Measurements from ENCODE around the gene TP53TG5.
"Not testable (repeated sequence)": the region's sequence is repeated elsewhere in the genome, so short reads cannot be mapped to it uniquely, and the experiment has no call there.

Gene TP53TG5

DNA sequence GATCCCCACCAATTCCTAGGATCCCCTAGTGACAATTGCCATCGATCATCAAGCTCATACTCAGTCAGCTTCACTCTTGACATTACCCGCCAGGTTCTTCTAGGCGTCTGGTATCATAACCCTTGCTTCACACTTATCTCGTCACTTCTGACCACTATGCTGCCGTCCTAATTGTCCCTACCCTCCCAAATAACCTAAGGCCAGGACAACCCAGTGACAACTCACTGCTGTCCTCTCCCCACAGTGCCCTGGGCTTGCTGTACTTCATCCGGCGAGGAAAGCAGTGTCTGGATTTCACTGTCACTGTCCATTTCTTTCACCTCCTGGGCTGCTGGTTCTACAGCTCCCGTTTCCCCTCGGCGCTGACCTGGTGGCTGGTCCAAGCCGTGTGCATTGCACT lies 11.5 kb downstream of the TP53TG5 start:
- no peak for DNase-seq (ENCODE audit: low read depth in 3 of 3)

DNA sequence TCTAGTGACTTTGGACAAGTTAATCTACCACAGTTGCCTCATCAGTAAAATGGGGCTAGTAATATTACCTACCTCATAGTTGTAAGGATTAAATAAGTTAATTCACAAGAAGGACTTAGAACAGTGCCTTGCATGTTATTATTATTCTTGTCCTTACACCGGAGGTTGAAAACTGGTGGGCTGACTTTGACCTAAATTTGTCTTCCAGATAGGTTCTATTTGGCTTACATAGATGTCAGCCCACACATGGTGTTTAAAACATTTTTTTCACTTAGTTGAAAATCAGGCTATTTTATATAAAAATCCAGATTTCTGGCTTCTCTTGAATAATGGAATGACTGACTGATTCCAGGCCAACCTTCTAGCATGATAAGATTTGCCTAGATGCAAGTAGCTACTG lies 11.9 kb downstream of the TP53TG5 start:
- DNase-seq (ENCODE audit: low read depth in 3 of 3), result no peak

DNA sequence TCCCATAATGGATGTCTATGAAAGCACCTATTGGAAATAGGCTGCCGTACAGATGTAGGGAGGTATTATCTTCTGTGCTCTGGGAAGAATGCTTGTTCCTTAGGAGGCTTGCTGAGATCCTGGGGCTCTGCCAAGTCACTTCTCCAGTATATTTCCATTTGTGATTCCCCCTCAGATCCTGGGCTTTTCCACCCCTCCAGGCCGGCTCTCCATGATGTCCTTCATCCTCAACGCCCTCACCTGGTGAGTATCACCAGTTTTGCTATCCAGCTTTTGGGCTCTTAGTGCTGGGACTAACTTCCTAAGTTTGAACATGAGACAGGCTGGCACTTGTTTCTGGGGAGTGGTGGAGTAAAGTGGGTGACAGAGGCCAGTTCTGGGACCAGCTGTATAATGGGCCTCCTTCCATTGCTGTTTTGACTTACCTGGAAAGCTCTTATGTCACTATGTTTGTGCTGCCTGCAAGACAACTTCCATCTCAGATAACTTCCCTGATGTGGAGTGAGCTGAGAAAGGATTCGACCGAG lies 12.6 kb downstream of the TP53TG5 start:
- no peak for DNase-seq (ENCODE audit: low read depth in 3 of 3)

DNA sequence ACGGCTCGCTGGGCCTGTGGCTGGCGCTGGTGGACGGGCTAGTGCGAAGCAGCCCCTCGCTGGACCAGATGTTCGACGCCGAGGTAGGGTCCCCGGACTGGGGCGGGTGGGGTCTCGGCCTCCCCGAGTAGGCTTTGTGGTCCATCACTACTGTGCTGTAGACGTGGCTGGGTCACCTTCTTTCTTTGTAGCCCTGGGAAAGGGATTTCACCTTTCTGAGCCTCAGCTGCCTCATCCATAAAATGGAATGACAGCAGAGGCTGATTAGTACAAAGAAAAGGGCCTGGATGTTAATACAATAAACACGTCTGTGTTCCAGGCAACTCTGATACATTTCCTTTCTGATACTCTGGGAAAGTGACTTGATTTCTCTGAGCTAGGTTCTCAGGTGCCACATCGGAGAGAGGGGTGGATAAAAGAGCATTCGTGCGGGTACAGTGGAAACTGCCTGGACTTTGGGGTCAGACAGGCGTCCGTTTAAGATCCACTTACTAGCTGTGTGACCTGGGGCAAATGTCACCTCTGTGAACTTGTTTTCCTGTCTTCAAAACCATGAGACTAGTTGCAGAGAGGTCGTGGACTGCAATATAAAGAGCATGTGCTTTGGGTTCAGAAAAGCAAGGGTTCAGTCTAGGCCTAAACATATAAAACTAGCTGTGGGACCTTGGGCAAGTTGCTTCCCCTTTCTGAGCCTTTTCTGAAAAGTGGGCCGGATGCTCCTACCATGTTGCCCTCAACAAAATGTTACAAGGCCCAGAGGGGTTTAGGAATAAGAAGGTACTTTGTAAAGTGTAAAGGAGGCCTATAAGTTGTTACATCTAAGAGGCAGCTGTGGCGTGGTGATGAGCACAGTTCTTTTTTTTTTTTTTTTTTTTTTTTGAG lies 14.3 kb downstream of the TP53TG5 start:
- no peak for DNase-seq (ENCODE audit: low read depth in 3 of 3)

DNA sequence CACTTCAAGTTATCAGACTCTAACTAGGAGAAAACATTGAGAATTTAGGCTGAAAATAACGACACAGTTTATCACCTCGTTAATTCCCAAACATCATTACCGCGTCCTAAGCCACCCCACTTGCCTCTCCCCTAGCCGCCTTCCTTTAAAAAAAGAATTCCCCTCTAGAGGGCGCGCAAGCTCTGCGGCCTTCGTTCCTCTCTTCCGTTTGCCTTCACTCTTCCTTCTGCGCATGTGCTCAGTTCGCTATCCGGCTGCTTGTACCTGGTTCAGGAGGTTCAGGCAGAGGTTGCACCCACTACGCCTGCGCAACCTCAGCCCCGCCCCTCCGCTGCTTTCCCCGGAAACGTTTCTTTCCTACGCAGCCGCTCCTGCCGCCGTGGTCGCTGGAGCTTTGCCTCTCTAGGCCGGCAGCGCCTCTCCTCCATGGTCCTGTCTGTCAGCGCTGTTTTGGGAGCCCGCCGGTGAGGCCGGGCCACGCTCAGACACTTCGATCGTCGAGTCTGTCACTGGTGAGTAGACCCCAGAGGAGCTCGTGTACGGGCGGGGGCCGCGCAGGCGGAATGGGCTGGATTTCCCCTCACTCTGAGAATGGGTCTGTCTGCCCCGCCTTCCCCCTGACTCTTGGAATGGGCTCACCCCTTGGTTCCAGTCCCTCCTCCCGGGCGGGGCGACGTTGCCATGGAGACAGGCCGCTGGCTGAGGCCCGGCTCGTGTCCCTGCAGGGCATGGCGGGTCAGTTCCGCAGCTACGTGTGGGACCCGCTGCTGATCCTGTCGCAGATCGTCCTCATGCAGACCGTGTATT lies 15.1 kb downstream of the TP53TG5 start, which contains the start of gene SYS1:
Gene SYS1, plus strand, starts transcription at position 353 of the 807 bp plus-strand sequence. Its CDS starts 376 bp downstream, at position 729.
- peak; percentile 96 to 99 (median 98) for DNase-seq (ENCODE audit: low read depth in 3 of 3)

DNA sequence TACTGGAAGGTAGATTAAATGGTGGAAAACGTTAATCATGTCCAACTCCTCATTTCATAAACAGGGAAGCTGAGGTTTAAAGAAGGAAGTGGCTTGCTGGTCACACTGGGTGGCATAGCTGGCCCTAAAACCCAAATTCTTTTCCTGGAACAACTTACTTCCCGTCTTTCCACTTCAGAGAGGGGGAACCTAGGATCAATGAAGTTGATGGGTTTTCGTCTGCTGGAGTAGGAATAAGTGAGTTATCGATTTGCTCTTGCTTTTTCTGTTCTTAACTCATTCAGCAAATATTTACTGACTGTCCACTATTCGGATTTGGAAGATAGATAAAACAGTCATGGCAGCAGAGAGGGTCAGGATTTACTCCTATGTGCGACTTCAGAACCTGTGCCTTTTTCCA lies 16.3 kb downstream of the TP53TG5 start:
- DNase-seq (ENCODE audit: low read depth in 3 of 3), result no peak

DNA sequence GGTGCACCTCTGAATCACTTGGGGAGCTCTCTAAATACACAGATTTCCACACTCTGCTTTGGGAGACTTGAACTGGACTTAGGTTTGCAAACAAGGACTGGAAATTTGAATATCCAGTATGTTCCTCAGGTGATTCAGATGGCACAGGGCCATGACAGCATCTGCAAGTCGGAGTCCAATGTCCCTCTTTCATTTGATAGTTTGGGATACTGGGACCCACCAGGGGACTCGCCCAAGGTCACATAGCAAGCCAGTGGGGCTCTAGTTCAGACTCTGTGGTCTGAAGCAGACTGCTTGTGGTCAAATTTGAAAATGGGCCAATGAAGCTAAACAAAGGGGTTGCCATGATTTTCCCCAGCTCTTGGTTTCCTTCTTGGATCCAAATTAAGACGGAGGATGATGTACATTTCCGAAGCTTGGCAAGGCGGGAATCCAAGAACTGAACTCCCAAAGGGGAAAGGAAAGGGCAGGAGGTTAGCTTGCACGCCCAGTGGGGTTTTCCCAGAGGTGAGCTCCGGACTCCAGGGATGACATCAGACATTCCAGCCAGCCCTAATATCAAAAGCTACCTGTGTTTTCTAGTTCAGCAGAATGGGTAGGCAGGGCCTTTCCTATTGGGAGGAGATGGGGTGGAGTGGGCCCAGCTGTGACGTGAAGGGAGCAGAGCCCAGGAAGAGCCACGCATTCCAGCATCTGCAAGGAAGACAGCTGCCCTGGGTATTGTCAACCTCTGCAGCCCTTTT lies 18.5 kb downstream of the TP53TG5 start:
- no peak for DNase-seq (ENCODE audit: low read depth in 3 of 3)

DNA sequence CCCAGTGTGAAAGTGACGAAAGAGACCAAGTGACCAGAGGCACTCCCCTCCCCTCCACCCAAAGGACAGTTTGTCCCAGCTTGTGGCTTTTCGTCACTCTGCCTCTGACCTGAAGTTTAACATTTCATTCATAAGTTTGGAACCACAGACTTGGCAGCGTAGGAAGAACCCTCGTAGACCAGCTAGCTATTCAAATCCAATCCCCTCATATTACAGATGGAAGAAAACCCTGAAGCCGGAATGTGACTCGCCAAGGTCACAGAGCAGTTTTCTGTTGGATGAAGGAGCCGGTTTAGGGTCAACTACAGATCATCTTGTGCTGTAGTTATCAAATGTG lies 19.1 kb downstream of the TP53TG5 start:
- no peak for DNase-seq (ENCODE audit: low read depth in 3 of 3)

DNA sequence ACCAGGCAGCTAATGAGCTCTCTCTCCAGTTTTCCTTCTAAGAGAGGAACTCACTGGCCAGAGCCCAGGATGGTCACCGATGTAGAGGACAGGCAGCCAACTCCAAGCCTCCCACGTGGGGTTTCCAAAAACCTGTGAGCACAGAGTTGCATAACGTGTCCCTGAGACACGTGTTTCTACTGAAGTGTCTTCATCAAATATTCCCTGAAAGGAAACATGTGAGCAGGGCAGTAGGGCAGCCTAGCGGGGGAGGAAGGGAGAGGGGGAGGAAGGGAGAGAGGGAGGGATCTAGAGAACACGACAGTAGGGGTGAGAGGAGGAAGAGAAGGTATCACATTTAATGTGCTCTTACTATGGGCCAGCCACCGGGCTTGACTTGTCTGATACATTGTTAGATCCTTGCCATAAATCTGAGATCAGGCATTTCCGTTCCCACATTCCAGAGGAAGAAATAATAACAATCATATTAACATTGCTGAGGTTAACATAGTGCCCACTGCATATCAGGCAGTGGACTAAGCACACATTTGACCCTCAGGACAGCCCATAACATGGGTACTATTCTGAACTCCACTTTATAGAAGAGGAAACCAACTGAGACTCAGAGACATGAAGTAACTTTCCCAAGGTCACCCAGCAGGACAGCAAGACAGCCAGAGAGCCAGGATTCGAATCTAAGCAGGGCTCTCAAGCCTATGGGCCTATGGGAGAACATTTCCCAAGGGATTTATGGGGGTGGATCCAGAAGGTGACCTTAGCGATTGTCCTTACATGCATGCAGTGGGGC lies 19.6 kb downstream of the TP53TG5 start:
- DNase-seq (ENCODE audit: low read depth in 3 of 3), result no peak

DNA sequence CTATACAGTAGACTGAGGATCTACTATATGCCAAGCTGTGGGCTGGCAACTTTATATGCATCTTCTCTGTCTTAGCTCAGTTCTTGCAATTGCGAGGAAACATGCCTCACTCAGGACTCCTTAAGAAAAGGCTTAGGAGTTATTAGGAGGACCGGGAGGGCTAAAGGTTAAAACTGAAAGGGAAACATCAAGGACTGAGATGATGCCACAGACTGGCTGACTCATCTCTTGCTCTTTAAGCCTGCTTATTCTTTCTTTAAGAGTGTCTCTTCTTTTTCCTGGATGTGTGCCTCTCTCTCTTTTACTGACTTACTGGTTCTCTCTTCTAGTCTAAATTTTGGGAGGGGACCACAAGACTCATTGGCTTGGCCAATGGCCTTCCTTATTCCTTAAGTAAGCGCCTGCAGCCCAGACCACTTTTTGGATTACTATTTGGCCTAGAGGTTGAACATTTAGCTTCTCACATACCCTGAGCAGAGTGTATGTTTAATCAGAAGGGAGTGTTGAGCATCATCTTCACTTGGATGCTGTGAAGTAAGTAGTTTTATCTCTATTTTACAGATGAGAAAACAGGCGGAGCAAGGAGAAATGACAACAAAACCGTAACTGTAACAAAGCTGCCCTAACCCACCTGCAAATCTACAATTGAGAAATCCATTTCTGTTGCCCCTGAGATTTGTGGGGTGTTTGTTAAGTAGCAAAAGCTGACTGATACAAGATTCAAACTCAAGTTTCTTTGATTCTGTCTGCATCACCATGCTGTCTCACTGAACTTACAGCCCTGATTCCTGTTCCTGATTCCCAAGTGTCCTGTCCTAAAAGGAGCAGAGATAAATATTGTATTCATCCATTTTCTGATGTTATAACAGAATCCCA lies 22.7 kb downstream of the TP53TG5 start:
- no peak for DNase-seq (ENCODE audit: low read depth in 3 of 3)

DNA sequence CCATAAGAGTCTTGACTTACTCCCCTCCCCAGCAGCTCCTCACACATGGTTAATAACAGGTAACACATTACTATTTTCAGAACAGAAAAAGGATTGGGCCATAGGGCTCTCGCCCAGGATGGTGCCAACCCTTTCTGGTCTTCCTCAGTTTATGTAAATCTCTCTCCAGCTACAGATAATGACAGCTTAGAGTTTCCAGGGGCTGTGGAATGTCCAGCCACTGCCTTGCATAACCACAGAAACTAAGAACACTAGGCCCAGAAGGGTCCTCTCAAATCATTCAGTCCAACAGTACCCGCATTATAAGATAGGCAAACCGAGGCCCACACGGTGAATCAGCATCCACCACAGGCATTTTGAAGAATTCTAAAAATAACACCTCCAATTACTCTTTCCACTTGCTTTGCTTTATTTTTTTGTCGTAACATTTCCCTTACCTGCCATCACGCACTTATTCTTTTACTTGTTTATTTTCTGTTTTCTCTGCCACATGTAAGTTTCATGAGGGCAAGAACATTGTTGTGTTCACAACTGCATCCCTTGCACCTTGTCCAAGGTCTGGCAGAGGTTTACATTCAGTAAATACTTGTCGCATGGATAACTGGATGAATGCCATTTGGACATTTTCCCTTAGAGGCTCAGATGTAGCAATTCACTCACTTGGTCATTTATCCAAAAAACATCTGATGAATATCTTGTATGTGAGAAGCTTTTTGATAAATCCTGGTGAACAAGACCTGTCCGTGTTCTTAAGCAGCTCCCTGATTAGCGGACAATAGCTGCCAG lies 23.5 kb downstream of the TP53TG5 start:
- no peak for DNase-seq (ENCODE audit: low read depth in 3 of 3)

DNA sequence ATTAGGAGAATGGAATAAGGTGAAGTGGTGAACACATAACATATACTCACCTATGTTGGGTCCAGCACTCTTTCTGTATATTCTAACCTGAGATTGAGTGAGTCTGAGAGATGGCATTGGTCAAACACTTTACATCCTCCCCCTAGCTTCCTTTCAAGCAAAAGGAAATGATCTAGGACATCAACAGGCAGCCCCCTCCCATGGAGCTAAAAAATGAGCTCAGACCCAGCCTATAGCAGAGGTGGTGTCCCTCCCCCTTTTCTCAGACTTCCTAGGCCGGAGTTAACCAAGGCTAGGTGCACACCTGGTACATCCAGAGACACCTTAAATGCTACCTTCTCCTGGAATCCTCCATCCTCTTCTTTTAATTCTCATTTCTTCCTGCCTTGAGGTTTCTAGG lies 24.4 kb downstream of the TP53TG5 start:
- no peak for DNase-seq (ENCODE audit: low read depth in 3 of 3)

DNA sequence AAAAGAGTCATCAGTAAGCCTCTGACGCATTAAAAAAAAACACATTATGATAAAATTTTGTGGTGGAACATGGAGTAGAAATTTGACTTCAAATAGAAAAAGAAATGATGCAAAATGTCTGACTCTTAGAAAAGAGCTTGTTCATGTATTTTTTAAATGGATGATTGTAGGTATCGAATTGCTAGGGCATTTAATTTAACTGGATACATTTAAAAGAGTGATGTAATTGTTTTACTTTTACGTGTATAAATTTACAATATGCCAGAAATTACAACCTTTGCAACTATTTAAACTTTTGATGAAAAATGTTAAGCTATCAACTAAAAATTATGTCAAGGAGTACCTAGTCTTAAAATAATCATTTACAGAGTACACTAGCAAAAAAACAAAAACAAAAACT lies 25.4 kb downstream of the TP53TG5 start:
- DNase-seq (ENCODE audit: low read depth in 3 of 3), result no peak

DNA sequence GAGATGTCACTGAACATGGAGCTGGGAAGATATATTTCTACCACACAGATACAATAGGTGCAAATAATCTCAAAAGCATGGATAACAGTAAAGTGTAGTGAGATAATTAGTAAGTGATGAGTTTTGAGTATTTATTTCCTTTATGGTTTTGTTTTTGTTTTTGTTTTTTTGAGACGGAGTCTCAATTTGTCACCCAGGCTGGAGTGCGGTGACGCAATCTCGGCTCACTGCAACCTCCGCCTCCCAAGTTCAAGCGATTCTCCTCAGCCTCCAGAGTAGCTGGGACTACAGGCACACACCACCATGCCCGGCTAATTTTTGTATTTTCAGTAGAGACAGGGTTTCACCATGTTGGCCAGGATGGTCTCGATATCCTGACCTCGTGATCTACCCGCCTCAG lies 27.3 kb downstream of the TP53TG5 start:
- not testable (repeated sequence) for DNase-seq (ENCODE audit: low read depth in 3 of 3)

DNA sequence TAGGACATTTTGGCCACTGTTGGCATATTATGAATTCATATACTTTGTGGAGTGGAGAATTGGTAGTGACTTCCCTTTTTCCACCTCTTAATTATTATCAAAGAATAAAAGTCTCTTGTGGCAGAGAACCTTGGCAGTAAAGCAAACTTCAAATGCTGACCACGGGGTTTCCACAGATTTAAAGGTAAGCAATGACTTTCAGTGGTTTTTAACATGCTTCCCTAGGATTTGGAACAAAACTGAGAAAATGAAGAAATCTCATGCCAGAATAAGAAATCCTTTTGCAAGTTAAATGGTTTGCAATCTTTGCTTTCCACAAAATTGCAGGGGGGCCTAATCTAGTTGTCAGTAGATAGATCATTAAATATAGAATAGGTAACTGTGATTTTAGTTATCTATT lies 27.9 kb downstream of the TP53TG5 start:
- no peak for DNase-seq (ENCODE audit: low read depth in 3 of 3)

DNA sequence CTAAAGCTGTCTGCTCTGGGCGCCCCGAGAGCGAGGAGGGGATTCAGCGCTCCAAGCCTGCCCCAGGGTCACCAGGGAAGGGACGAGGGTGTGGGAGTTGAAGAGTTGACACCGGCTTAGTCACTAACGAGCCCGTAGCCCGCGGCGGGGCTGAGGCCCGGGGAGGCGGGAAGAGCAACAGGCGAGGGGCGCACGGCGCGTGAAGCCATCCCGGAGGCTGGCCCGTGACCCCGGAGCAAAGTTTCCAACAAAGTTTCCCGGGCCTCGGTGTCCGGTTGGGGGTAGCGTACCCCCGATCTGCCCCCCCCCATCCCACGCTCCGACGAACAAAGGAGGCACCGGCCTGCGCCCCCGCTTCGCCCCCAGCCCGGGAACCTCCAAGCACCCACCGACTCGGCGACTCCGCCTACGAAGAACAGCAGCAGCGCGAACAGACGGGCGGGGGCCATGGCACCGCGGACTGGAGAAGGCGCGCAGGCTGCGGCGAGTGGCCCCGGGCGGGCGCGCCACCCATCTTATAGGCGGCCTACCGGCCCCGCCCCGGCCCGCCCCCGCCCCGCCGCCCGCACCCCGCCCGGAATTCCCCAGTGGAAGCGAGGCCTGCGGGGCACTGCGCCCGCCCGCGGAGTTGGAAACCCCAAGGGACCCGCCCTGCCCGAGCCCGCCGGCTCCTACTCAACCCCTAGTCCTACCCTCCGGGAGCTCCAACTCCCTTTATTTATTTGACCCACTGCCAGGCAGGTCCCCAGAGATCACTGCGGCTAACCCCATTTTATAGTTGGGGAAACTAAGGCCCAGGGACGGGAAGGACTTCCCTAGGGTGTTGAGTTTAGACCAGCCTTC lies 30.0 kb downstream of the TP53TG5 start, which contains the start of gene SDC4:
Gene SDC4, minus strand, starts transcription at position 489 of the 843 bp plus-strand sequence. Its CDS starts 40 bp downstream, at position 449.
- peak; percentile 35 to 57 (median 46) for DNase-seq (ENCODE audit: low read depth in 3 of 3)

DNA sequence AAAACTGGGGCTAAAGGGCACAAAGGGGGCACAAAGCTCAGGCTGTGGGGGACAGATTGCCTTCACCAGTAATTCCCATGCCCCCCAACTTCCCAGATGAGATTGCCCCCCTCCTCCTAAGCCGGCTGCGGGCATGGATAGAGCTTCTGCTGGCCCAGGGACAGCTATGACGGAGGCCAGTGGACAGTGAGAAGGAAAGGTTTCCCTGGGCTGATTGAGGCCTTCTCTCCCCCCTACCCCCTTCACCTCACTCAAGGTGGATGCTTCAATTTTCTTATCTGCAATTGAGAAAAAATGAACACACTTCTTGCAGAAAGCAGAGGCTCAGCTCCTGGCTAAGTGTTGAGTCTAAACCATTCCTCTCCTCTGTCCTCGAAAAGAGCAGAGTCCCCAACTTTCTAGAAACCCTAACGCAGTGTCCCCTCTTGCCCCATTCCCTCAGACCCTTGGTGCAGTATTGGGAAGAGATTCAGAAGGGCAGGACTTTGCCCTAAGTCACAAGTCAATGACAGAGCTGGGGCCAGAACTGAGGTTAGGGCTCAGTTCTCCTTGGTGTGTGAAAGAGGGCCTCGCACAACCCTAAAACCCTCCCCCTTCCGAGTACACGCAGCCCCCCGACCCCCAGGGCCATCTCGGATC lies 30.7 kb downstream of the TP53TG5 start:
- DNase-seq (ENCODE audit: low read depth in 3 of 3), result no peak

DNA sequence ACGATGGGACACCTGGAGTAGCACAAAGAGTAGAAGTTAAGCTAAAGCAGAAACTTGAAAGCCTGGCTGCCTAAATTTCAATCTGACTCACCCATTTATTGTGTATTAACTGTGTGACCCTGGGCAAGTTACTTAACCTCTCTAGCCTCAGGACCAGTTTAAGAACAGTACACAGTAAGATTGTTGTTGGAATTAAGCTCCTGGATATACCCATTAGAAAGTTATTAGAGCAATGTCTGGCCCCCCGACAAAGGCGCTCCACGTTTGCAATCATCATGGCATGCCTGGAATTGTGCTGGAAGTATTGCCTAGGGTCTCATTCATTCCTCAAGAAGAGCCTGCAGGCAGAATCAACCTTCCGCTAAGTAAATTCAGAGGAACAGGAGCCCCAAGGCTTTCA lies 31.3 kb downstream of the TP53TG5 start:
- DNase-seq (ENCODE audit: low read depth in 3 of 3), result no peak

Measured in stimulated activated CD4-positive, alpha-beta T cell treated with anti-CD3 and anti-CD28 coated beads, TNF-alpha, amount 100 ng/mL, for 48 hours (primary cell).